ENCODE measurements around the gene ATP2C2.

Gene ATP2C2

GRCh38 chr16:84495506-84495905 lies 127.2 kb downstream of the ATP2C2 start:
- TF ChIP-seq, protein P1, sequence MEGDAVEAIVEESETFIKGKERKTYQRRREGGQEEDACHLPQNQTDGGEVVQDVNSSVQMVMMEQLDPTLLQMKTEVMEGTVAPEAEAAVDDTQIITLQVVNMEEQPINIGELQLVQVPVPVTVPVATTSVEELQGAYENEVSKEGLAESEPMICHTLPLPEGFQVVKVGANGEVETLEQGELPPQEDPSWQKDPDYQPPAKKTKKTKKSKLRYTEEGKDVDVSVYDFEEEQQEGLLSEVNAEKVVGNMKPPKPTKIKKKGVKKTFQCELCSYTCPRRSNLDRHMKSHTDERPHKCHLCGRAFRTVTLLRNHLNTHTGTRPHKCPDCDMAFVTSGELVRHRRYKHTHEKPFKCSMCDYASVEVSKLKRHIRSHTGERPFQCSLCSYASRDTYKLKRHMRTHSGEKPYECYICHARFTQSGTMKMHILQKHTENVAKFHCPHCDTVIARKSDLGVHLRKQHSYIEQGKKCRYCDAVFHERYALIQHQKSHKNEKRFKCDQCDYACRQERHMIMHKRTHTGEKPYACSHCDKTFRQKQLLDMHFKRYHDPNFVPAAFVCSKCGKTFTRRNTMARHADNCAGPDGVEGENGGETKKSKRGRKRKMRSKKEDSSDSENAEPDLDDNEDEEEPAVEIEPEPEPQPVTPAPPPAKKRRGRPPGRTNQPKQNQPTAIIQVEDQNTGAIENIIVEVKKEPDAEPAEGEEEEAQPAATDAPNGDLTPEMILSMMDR (conservative IDR thresholded peaks at IDR 0.05; ENCODE audit: low read depth, low read length): no peak
- no peak for DNase-seq (ENCODE audit: low read depth)
- H3K4me3 ChIP-seq (ENCODE audit: low read depth, low read length): no peak overlapping the region

- H3K4me3 ChIP-seq (ENCODE audit: low read depth, low read length): no peak overlapping the region
- DNase-seq (ENCODE audit: low read depth): no peak
- TF ChIP-seq, protein P1 (conservative IDR thresholded peaks at IDR 0.05; ENCODE audit: low read depth, low read length): no peak
Observed at GRCh38 chr16:84496991-84497390, 128.7 kb downstream of the ATP2C2 start.

DNA sequence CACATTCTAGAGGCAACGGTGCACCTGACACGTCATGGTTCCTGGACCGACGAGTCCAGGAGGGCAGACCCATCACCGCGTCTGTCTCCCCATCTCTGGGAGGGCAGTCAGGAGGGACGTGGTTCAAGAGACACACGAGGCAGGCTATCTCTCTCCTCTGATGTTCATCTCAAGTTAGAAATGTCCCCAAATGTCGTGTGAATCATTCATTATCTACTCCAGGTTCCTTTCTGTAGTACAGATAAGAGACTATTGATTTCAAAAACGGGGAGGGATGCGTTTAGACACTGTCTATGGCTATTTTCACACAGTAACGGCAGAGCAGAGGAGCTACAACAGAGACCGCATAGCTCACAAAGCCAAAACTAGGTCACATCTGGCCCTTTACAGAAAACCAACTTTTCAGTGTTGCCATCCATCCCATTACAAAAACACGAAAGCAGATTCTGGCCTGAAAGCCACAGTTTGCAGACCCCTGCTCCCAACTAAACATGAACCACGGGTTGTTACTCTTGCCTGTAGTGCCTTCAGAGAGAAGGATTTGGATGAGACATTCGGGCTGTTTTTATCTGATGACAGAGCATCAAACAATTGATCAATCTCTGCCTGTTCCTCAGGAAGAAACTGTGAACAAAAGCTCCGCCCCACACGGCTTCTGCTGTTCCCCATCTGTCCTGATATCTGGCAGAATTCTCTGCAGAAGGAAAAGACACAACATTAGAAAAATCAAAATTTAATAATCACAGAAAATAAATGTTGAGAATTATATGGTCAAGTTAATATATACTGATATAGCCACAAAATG lies 129.3 kb downstream of the ATP2C2 start:
- DNase-seq (ENCODE audit: low read depth): no peak
- H3K4me3 ChIP-seq (ENCODE audit: low read depth, low read length): no peak overlapping the region
- TF ChIP-seq, protein P1 (conservative IDR thresholded peaks at IDR 0.05; ENCODE audit: low read depth, low read length): no peak

DNA sequence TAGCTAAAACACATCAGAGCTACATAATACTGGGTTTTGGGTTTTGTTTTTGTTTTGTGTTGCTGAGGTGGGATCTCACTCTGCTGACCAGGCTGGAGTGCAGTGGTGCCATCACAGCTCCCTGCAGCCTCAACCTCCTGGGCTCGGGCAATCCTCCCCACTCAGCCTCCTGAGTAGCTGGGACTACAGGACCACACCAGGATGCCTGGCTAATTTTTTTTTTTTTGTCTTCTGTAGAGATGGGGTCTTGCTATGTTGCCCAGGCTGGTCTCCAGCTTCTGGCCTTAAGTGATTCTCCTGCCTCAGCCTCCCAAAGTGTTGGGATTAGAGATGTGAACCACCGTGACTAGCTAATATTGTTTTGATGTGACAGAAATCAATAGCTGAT lies 129.9 kb downstream of the ATP2C2 start:
- no peak overlapping the region for H3K4me3 ChIP-seq (ENCODE audit: low read depth, low read length)
- TF ChIP-seq, protein P1 (conservative IDR thresholded peaks at IDR 0.05; ENCODE audit: low read depth, low read length): no peak
- no peak for DNase-seq (ENCODE audit: low read depth)

GRCh38 chr16:84498859-84499620 lies 130.7 kb downstream of the ATP2C2 start:
- DNase-seq (ENCODE audit: low read depth): no peak
- H3K4me3 ChIP-seq (ENCODE audit: low read depth, low read length): no peak overlapping the region
- TF ChIP-seq, protein P1 (conservative IDR thresholded peaks at IDR 0.05; ENCODE audit: low read depth, low read length): no peak

- no peak for DNase-seq (ENCODE audit: low read depth)
- TF ChIP-seq, protein P1 (conservative IDR thresholded peaks at IDR 0.05; ENCODE audit: low read depth, low read length): no peak
- H3K4me3 ChIP-seq (ENCODE audit: low read depth, low read length): no peak overlapping the region
Observed at GRCh38 chr16:84499638-84500037, 131.3 kb downstream of the ATP2C2 start.
